ENCODE results near the gene TRIM8. TPM values are rescaled to one million over a fixed set of nuclear protein-coding genes. Genes with fewer than 3 reads are reported as not detected.
A peak's percentile ranks its signal among the peaks of the same experiment; 100 is the strongest.

The TRIM8 gene
- total RNA-seq, 4 donors from 2014 or later: 91.7 to 128 (median 106) TPM

GRCh38 chr10:102617041-102617440, 27.2 kb upstream of the TRIM8 start:
- TF ChIP-seq POLR2A (IDR thresholded peaks at IDR 0.05): no peak
- TF ChIP-seq CTCF (IDR thresholded peaks at IDR 0.05): no peak
- intact Hi-C loops (cut with DNase I; ENCODE audit: low total_unique reads): no loop called here
- DNase-seq (ENCODE audit: low spot score in 2 of 2): no peak
- WGBS, 2 donors: 92 to 98% methylated on average over 9 of the region's 9 CpGs
- H3K4me3 ChIP-seq (ENCODE audit: low read depth, poor library complexity, severe bottlenecking): no peak overlapping the region

GRCh38 chr10:102617816-102618215, 26.5 kb upstream of the TRIM8 start:
- WGBS, 2 donors: 91 to 96% methylated on average over 8 of the region's 8 CpGs
- intact Hi-C loops (cut with DNase I; ENCODE audit: low total_unique reads): no loop called here
- TF ChIP-seq POLR2A (IDR thresholded peaks at IDR 0.05) (no peak), CTCF (IDR thresholded peaks at IDR 0.05) (no peak)
- DNase-seq (ENCODE audit: low spot score in 2 of 2): no peak
- H3K4me3 ChIP-seq (ENCODE audit: low read depth, poor library complexity, severe bottlenecking): no peak overlapping the region

GRCh38 chr10:102619281-102619981, 24.8 kb upstream of the TRIM8 start:
- intact Hi-C loops (cut with DNase I; ENCODE audit: low total_unique reads): no loop called here
- H3K4me3 ChIP-seq (ENCODE audit: low read depth, poor library complexity, severe bottlenecking): no peak overlapping the region
- WGBS, 2 donors: 56 to 61% methylated on average over 7 to 14 of the region's 14 CpGs
- no peak for TF ChIP-seq POLR2A (IDR thresholded peaks at IDR 0.05)
- no peak for TF ChIP-seq CTCF (IDR thresholded peaks at IDR 0.05)
- peak in 1 of 2 donors; percentile 79 for DNase-seq (ENCODE audit: low spot score in 2 of 2)

GRCh38 chr10:102620138-102620590, 24.1 kb upstream of the TRIM8 start:
- intact Hi-C loops (cut with DNase I; ENCODE audit: low total_unique reads): no loop called here
- WGBS, 2 donors: 49 to 61% methylated on average over 5 of the region's 5 CpGs
- H3K4me3 ChIP-seq (ENCODE audit: low read depth, poor library complexity, severe bottlenecking): no peak overlapping the region
- TF ChIP-seq CTCF (IDR thresholded peaks at IDR 0.05) (no peak), POLR2A (IDR thresholded peaks at IDR 0.05) (no peak)
- DNase-seq (ENCODE audit: low spot score in 2 of 2): no peak

- H3K4me3 ChIP-seq (ENCODE audit: low read depth, poor library complexity, severe bottlenecking): no peak overlapping the region
- WGBS, 2 donors: 65 to 67% methylated on average over 10 to 12 of the region's 15 CpGs
- intact Hi-C loops (cut with DNase I; ENCODE audit: low total_unique reads): no loop called here
- DNase-seq (ENCODE audit: low spot score in 2 of 2): no peak
- no peak for TF ChIP-seq CTCF (IDR thresholded peaks at IDR 0.05)
- TF ChIP-seq POLR2A (IDR thresholded peaks at IDR 0.05): no peak
These were observed 23.5 kb upstream of the TRIM8 start for GRCh38 chr10:102620591-102621442.

Data from lower leg skin (tissue), 4 donors.